T-helper 2 cell treated with Interferon-gamma antibody and Interleukin-4, amounts not matched to agents 5 μg/mL and 100 μg/mL, for 36 hours (primary cell): ENCODE data around the gene ZNF831.
A peak's percentile ranks its signal among the peaks of the same experiment; 100 is the strongest.

ENCODE experiments used
- DNase-seq: peaks from one replicate; pipeline ENCODE4 v3.0.0; 2021; ENCODE audit warnings: low spot score
- H3K27ac Mint-ChIP-seq: one replicate; pipeline ENCODE4 v1.8.0; 2021; ENCODE audit warnings: mild to moderate bottlenecking, mixed read lengths
- H3K27me3 Mint-ChIP-seq: one replicate; pipeline ENCODE4 v1.8.0; 2021; ENCODE audit warnings: low read depth, mixed read lengths
- H3K36me3 Mint-ChIP-seq: one replicate; pipeline ENCODE4 v1.8.0; 2021; ENCODE audit warnings: low read depth, mixed read lengths
- H3K4me1 Mint-ChIP-seq: one replicate; pipeline ENCODE4 v1.8.0; 2021; ENCODE audit warnings: low read depth, mixed read lengths
- H3K4me3 Mint-ChIP-seq: one replicate; pipeline ENCODE4 v1.8.0; 2022; ENCODE audit warnings: mild to moderate bottlenecking, moderate library complexity, mixed read lengths
- H3K9me3 Mint-ChIP-seq: one replicate; pipeline ENCODE4 v1.8.0; 2021; ENCODE audit warnings: mixed read lengths

ZNF831 gene

DNA sequence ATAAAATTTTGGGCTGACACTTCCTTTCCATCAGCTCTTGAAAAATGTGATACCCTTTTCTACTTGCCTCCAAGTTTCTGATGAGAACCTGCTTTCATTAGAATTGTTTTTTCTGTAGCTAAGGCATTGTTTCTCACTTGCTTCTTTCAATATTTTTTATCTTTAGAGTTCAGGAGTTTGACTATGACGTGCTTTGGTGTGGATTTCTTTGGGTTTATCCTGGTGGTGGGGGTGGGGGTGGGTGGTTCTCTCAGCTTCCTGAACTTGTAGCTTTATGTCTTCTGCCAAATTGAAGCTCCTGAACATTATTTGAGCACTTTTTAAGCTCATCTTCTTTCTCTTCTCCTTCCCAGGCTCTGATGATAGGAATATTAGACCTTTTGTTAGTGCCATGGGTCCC lies 11.4 kb downstream of the ZNF831 start:
- Mint-ChIP-seq H3K27ac (no peak overlapping the region), H3K9me3 (peaks cover 5% of the 10 kb centered on the region), H3K36me3 (peaks cover 31% of the 10 kb centered on the region), H3K27me3 (no peaks in the 10 kb centered on the region), H3K4me1 (peaks cover 29% of the 10 kb centered on the region), H3K4me3 (no peak overlapping the region)
- DNase-seq, result no peak

DNA sequence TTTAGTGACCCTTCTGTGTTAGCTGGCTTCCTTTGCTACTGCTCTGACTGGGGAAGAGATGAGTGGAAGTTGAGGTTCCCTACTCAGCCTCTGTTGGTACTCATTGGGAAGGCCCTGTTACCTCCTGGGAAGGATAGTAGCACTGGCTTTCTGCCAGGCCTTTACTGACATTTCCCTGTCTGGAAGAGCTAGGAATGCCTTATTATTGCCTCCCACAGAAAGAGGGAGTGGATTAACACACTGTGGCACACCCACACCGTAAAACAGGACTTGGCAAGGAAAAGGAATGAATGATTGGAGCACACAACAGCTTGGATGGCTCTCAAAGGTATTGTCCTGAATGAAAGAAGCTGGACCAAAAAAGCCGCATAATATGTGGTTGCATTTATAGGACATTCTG lies 12.2 kb downstream of the ZNF831 start:
- Mint-ChIP-seq H3K4me3 (no peak overlapping the region), H3K4me1 (peaks cover 30% of the 10 kb centered on the region), H3K9me3 (peaks cover under 1% of the 10 kb centered on the region), H3K27me3 (no peaks in the 10 kb centered on the region), H3K27ac (no peak overlapping the region), H3K36me3 (peaks cover 25% of the 10 kb centered on the region)
- DNase-seq, result no peak

DNA sequence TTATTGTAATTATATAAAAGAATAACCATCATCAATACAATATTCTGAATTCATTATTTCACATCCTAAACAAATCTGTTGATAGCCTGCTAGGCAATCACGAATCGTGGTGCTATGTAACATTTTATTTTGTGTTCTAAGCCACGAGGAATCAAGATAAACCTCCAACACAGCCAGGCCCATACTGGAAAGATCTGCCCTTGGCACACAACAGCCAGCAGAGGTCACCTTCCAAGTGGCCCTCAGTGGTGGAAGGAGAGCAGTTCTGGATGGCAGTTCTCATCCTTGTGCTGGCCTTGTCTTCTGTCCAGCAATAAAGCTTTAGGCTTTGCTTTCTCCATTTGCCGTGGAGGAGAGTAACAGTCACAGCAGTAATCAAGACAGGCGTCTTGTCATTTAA lies 13.2 kb downstream of the ZNF831 start:
- H3K27ac Mint-ChIP-seq, result no peak overlapping the region
- H3K27me3 Mint-ChIP-seq, result no peaks in the 10 kb centered on the region
- H3K9me3 Mint-ChIP-seq, result peaks cover 8% of the 10 kb centered on the region
- H3K36me3 Mint-ChIP-seq, result peaks cover 32% of the 10 kb centered on the region
- no peak overlapping the region for H3K4me3 Mint-ChIP-seq
- peaks cover 36% of the 10 kb centered on the region for H3K4me1 Mint-ChIP-seq
- no peak for DNase-seq

DNA sequence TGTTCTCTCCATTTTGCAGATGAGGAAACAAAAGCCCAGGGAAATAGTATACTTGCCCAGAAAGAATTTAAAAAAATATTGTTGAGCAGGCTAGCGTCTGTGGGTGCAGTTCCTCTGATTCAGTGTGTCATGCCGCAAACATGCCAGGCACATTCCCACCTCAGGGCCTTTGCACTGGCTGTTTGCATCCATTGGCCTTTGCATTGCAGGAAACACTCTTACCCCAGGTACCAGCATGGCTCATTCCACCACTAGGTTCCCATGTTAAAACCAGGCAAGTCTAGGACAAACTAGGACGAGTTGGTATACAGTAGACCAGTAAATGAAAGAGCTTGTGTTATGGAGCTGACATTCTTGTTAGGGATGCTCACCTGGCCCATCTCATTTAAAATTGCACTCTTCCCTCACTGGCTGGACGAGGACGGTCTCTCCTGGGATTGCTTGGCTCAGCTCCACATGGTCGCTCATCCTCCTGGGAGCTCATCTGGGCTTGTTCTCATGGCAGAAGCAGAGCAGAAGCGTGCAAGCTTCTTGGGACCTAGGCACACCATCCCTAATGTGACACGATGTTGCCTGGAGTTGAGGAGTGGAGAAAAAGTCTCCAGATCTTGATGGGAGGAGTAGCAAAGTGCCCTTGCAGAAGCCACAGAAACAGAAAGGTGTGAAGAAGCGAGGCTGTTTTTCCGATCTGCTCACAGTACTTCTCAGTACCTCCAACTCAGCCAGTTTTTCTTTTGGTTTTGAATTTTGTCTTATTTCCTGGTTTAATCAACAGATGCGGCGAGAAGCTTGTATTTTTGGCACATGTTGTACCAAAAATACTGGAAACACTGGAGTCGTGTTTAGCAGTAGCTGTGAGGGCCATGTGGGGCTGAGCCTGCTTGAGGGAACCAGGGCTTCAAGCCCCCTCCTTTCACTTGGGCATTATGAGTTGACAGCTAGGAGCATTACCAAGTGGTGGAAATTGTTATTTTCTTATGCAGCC lies 13.9 kb downstream of the ZNF831 start:
- no peak for DNase-seq
- peaks cover 8% of the 10 kb centered on the region for H3K9me3 Mint-ChIP-seq

DNA sequence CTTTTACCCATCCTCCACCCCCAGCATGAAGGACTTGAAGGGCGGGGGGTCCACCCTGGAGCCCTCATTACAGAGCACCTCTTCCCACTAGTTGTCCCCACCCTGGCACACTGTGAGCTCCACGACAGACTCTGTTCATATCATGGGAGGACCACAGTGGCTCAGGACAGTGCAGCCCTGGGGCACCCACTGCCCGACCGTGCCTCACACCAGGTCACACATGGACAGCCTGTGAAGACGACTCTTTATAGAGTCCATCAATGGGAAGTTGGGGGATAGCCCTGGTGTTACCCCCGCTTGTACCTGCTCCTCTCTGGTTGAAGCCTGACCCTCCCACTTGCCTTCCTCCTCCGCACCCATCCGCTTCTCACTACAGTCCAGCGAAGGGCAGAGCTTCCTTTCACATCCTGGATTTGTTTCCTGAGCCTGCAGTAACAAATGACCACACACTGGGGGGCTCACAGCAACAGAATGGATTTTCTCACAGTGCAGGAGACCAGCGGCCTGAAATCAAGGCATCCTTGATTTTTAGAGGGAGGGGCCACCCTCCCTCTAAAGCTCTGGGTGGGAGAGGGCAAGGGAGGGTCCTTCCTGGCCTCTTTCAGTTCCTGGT lies 15.5 kb downstream of the ZNF831 start:
- Mint-ChIP-seq H3K36me3 (peaks cover 39% of the 10 kb centered on the region), H3K4me1 (peaks cover 44% of the 10 kb centered on the region), H3K27me3 (no peaks in the 10 kb centered on the region), H3K27ac (peak overlapping the region; percentile 92), H3K9me3 (peaks cover 8% of the 10 kb centered on the region), H3K4me3 (no peak overlapping the region)
- no peak for DNase-seq

More for the DNA sequence above, 13.9 kb downstream of the ZNF831 start:
- peak overlapping the region; percentile 92 for H3K27ac Mint-ChIP-seq
- H3K4me1 Mint-ChIP-seq, result peaks cover 40% of the 10 kb centered on the region
- H3K4me3 Mint-ChIP-seq, result peak overlapping the region; percentile 67
- H3K27me3 Mint-ChIP-seq, result no peaks in the 10 kb centered on the region
- peaks cover 36% of the 10 kb centered on the region for H3K36me3 Mint-ChIP-seq

DNA sequence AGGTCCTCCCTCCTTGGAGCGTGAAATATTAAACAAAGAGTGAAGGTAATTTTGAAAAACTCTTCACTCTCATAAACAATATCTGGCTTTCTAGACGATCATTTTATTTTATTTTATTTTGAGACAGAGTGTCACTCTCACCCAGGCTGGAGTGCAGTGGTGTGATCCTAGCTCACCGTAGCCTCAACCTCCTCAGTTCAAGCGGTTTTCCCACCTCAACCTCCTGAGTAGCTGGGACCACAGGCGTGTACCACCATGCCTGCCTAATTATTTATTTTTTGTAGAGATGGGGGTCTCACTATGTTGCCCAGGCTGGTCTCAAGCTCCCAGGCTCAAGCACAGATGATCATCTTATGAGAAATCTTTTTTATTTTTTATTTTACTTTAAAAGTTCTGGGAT lies 16.4 kb downstream of the ZNF831 start:
- peaks cover 41% of the 10 kb centered on the region for H3K4me1 Mint-ChIP-seq
- peaks cover 38% of the 10 kb centered on the region for H3K36me3 Mint-ChIP-seq
- DNase-seq, result no peak
- no peaks in the 10 kb centered on the region for H3K27me3 Mint-ChIP-seq
- H3K4me3 Mint-ChIP-seq, result no peak overlapping the region
- H3K9me3 Mint-ChIP-seq, result peaks cover 8% of the 10 kb centered on the region
- H3K27ac Mint-ChIP-seq, result no peak overlapping the region

DNA sequence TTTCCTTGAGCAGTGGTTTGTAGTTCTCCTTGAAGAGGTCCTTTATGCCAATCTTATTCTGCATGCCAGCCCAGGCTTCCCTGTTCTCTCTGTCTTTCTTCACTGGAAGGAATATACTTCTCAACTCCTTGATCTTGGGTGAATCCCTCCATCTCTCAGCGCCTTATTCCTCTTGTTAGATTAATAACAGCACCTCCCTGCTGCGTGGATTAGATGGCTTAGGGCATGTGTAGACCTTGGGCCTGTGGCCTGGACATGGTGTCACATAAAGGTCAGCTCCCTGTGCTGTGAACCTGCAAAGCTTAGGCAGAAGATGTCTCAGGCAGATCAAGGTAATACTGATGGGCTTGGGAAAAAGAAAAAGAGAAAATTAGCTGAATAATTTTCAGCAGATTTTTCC lies 18.3 kb downstream of the ZNF831 start:
- Mint-ChIP-seq H3K9me3 (peaks cover 8% of the 10 kb centered on the region), H3K27ac (no peak overlapping the region), H3K36me3 (peaks cover 28% of the 10 kb centered on the region), H3K4me1 (peaks cover 28% of the 10 kb centered on the region), H3K27me3 (no peaks in the 10 kb centered on the region), H3K4me3 (no peak overlapping the region)
- no peak for DNase-seq

DNA sequence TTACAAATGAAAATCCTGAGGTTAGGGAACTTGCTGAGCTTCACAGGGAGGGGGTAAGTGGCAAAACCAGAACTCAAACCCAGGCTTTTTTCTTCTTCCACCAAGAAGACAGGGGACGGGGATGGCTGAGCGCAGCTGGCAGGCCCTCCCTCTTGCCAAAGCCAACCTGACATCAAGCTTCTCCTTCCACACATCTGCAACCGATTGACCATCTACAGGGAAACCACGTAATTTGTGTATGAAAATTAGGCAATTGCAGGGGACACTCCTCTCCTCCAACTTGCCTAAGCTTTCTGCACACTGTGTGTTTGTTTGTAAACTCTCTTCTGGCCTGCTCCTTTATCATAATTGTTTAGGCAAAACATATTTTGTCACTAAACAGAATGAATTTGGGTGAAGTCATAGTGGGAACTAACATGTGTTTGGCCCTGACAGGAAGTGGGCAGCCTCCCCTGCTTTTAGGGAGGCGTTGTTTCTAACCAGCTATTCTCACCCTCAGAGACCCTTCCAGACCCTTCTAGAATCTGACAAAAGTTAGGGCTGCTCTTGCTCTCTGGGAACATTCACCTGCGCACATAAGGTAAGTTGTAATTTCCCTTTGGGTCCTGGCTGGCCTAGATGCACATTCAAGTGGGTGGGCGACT lies 18.9 kb downstream of the ZNF831 start:
- H3K27me3 Mint-ChIP-seq, result no peaks in the 10 kb centered on the region
- peaks cover 22% of the 10 kb centered on the region for H3K4me1 Mint-ChIP-seq
- H3K9me3 Mint-ChIP-seq, result peaks cover 8% of the 10 kb centered on the region
- H3K27ac Mint-ChIP-seq, result peak overlapping the region; percentile 0
- no peak overlapping the region for H3K4me3 Mint-ChIP-seq
- DNase-seq, result no peak
- H3K36me3 Mint-ChIP-seq, result peaks cover 27% of the 10 kb centered on the region

DNA sequence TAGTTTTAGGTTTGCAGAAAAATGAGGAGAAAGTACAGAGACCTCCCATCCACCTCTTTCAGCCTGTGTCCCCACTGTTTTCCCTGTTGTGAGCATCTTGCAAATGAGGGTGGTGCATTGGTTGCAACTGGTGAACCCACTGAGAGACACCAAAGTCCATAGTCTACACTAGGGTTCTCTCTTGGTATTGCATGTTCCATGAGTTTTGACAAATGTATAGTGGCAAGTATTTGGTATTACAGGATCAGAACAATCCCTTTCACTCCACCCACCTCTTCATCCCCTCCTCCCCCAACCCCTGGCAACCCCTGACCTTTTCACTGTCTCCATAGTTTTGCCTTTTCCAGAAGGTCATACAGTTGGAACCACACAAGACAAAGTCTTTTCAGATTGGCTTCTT lies 20.1 kb downstream of the ZNF831 start:
- no peak for DNase-seq
- H3K27me3 Mint-ChIP-seq, result no peaks in the 10 kb centered on the region
- no peak overlapping the region for H3K4me3 Mint-ChIP-seq
- peaks cover 8% of the 10 kb centered on the region for H3K9me3 Mint-ChIP-seq
- H3K36me3 Mint-ChIP-seq, result peaks cover 23% of the 10 kb centered on the region
- H3K4me1 Mint-ChIP-seq, result peaks cover 15% of the 10 kb centered on the region
- H3K27ac Mint-ChIP-seq, result no peak overlapping the region

DNA sequence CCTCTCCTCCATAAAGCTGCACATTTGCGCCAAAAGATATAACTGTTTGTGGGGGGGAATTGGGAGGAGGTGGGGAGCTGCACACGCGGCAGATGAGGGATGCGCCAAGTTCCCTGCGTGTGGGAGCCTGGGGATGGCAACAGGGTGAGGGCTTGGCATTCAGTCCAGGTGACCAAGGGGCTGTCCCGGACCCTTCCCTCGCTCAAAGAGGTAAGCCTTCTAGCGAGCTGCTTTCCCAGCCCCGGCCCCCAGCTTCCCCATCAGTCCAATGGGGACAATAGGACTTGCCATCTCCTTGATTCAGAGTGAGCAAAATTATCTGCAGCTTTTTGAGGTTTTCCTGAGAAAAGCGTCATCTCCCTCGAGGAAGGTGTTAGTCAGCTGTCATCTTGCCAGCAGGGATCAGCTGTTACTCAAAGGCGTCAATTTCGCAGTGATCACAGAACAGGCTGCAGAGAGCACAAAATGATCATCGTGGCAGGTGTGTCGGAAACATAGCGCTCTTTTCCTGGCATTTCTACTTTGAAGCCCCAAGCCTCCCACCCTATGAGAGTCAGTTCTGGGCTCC lies 21.3 kb downstream of the ZNF831 start:
- peaks cover 8% of the 10 kb centered on the region for H3K9me3 Mint-ChIP-seq
- H3K4me3 Mint-ChIP-seq, result no peak overlapping the region
- H3K4me1 Mint-ChIP-seq, result peaks cover 15% of the 10 kb centered on the region
- H3K27ac Mint-ChIP-seq, result no peak overlapping the region
- no peak for DNase-seq
- no peaks in the 10 kb centered on the region for H3K27me3 Mint-ChIP-seq
- peaks cover 21% of the 10 kb centered on the region for H3K36me3 Mint-ChIP-seq

DNA sequence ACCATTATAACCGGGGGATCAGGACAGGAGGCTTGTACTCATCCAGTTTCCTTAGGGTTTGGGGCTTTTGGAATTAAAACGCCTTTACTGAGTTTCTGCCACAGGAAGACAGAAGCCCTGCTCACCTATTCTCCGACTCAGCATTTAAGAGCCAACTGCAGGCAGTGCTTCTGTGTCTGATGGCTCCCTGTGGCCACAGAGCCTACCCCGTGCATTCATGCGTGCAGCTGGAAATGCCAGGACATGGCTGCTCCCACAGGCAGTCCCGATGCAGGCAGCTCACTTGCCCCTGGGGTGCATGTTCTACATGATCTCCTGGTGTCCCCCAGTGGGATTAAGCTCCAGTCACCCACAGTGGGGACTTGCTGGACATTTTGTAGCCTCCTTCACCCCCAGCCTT lies 22.2 kb downstream of the ZNF831 start:
- no peaks in the 10 kb centered on the region for H3K27me3 Mint-ChIP-seq
- no peak overlapping the region for H3K4me3 Mint-ChIP-seq
- H3K4me1 Mint-ChIP-seq, result peaks cover 15% of the 10 kb centered on the region
- peaks cover 21% of the 10 kb centered on the region for H3K36me3 Mint-ChIP-seq
- no peak for DNase-seq
- no peak overlapping the region for H3K27ac Mint-ChIP-seq
- peaks cover 8% of the 10 kb centered on the region for H3K9me3 Mint-ChIP-seq

DNA sequence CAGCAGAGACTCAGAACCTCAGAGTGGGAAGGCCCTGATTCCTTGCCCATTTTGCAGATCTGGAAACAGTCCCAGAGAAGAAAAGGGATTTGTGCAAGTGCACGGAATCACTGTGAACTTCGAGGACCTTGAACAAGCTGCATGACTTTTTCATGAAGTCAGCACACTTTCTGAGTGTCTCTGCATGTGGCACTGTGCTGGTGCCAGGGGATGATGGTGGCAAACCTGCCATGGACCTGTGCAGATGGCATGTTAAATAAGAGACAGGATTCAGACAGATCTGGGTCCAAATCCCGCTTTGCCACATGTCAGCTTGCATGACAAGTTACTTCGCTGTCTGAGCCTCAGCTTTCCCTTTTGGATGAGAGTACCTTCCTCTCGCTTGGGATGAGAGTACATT lies 26.8 kb downstream of the ZNF831 start:
- H3K9me3 Mint-ChIP-seq, result no peaks in the 10 kb centered on the region
- no peak overlapping the region for H3K4me3 Mint-ChIP-seq
- H3K27me3 Mint-ChIP-seq, result no peaks in the 10 kb centered on the region
- H3K4me1 Mint-ChIP-seq, result no peaks in the 10 kb centered on the region
- no peak for DNase-seq
- H3K27ac Mint-ChIP-seq, result no peak overlapping the region
- no peaks in the 10 kb centered on the region for H3K36me3 Mint-ChIP-seq

DNA sequence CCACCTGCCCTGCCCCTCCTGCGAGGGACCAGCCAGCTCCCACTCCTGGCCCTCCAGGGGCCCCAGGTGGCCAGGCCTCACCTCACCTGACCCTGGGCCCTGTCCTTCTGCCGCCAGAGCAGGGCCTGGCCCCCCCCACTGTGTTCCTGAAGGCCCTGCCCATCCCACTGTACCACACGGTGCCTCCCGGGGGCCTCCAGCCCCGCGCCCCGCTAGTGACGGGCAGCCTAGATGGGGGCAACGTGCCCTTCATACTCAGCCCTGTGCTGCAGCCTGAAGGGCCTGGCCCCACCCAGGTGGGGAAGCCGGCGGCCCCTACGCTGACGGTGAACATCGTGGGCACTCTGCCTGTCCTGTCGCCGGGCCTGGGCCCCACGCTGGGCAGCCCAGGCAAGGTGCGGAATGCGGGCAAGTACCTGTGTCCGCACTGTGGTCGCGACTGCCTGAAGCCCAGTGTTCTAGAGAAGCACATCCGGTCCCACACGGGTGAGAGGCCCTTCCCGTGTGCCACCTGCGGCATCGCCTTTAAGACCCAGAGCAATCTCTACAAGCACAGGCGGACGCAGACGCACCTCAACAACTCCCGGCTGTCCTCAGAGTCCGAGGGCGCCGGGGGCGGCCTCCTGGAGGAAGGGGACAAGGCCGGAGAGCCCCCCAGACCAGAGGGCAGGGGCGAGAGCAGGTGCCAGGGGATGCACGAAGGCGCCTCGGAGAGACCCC lies 27.6 kb downstream of the ZNF831 start:
- H3K9me3 Mint-ChIP-seq, result no peaks in the 10 kb centered on the region
- no peaks in the 10 kb centered on the region for H3K36me3 Mint-ChIP-seq
- no peaks in the 10 kb centered on the region for H3K4me1 Mint-ChIP-seq
- DNase-seq, result no peak
- no peak overlapping the region for H3K4me3 Mint-ChIP-seq
- H3K27ac Mint-ChIP-seq, result no peak overlapping the region
- H3K27me3 Mint-ChIP-seq, result no peaks in the 10 kb centered on the region
